GM21619 (cell line): Measurements from ENCODE around the gene SLC10A6.

Experiments
- ATAC-seq: cut with Tn5 transposase; IDR thresholded peaks from one replicate; pipeline ENCODE4 v1.9.1; 2021; ENCODE audit not compliant: unreplicated experiment

SLC10A6 gene

DNA sequence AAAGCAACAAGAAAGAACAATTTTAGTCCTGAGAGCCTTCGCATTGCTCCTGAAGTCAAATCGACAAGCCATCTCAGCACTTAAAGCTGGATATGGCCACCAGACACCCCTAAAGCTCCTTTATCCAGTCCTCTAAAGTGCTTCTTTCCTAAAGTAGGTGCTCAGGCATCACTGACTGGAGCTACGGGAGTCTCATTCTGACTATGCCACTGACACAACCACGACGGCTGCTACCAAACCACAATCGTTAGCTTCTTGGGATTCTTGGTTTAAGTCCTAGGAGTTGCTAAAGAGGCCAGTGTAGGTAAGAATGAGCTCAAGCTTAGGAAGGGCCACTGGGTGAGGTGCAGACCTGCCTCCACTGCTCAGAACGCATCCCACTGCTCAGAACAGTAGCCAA lies 1.0 kb downstream of the SLC10A6 start:
- no peak for ATAC-seq

DNA sequence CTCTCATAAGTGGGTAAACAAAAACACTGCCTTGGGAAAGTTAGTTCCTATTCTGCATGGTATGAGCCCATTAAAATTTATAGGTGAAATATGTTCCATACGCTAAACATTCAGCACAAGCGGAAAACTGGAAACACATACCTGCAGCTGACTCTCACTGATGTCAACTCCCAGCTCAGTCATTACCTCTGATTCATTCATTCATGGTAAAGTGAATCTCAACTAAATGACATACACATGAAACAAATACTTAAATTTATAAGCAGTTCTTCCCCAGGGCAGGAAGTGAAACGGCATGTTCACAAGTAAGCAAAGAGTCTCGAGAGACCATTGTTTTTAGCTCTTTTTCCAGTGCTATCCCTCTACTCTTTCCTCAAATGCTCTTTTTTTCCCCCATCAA lies 1.6 kb downstream of the SLC10A6 start:
- ATAC-seq: no peak

DNA sequence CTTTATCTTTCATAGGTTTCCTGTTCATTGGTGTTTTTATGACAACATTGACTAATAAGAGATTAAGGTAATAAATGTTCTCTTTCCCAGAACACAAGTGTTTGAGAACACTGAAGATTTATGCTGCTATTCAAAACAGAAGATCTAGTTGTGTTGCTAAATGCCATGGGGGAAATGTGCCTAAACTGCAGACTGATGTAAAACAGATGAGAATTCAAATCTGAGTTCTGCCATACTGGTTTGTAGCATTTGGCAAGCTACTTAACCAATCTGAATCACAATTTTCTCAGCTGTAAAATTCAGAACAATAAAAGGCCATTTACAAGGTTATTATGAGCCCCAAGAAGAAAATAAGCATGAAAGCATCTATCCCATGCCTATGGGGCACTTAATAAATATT lies 2.3 kb downstream of the SLC10A6 start:
- no peak for ATAC-seq

DNA sequence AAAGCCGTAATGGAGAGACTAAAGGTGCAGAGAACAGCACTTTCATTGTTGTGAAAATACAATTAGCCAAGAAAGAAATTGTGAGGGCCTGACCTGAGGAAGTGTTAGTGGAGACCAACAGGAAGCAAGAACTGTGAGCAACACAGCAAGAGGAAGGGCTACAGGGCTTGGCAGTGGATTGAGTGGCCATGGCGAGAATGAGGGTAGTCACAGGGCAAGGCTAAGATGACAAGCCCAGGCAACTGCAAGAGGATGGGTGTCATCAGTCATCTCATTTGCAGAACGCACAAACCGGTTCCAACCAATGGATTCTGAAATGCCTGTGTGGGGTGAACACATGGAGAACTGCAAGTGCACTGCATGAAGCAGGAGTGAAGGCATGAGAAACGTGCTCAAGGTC lies 3.6 kb downstream of the SLC10A6 start:
- ATAC-seq: no peak

DNA sequence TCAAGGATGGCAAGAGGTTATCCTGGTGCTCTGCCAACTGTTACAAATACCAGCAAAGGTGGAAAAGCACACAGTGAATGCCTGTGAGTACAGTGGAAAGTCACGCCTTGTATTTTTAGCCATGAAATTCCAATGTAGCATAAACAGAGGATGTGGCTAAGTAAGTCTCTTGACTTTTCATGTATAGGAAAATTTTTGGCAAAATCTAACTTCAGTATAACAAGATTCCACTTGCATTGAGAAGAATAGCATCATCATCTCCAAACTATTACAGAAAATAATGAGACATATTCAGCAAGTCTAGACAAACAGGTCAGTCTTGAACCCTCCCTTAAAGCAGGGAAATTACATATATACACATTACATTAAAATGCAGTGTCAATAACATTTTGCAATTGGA lies 7.9 kb downstream of the SLC10A6 start:
- ATAC-seq: no peak

DNA sequence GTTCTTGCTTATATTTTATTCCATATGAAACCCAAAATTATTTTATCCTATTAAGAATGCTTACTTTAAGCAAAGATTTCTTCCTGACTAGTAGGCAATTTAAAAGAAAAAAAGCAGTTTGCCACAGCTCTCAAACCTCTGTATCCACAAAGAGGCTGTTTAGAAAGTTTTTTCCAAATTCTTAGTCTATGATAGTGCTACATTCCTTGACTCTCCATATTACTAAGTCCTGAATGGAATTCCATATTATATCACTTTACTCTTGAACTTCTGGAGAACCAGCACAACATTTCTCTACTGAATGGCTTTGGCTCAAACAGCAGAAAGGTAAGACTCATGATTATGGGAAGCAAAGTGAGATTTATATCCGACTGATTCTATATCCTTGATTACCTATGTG lies 8.3 kb downstream of the SLC10A6 start:
- no peak for ATAC-seq

DNA sequence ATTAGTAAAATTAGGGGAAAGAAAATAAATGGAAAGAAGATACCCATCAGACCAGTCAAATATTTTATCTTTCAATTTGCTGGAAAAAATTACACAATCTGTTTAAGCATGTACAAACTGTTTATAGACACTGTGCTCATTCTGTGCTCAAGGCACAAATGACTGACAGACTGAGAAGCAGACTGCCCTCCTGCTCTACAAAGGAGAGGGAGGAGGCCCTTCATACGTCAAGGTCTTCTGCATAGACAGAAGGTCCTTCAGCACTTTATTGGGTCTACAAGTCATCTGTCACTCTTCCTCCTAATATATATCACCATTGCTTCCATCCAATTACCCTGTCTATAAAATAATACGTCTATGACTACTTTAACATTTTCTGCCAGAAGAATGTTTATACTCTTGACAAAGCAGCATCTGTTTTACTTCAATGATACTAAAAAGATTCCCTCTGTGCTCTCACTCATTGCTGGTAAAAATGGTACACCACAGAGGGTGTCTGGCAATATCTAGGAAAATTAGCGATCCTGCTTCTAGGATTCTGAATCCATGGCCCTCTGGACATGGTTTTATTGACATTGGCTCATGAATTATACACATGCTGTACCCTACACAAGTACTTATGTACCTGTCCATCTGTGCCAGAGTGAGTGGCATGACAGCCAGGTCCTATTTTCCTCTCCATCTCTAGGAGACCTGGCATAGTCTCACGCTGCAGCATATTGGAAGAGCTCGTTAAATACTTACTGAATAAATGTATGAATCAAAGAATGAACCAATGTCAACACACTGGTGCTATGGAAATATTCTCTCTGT lies 11.3 kb downstream of the SLC10A6 start:
- no peak for ATAC-seq

DNA sequence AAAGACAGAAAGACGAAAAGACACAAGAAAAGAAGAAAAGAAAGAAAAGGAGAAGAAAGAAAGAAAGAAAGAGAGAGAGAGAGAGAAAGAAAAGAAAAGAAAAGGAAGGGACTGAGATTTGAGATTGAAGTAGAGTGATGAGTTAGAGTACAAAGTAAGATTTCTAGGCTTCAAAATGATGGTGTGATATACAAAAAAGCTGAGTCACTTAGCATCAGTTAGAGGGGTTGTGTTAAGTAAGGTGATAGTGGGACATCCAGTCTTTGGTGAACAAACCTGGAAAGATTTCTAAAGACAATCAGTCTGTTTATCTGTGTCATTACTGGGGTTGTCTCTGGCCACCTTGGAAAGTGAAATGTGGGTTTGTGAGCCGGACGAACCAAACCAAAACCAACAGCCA lies 13.5 kb downstream of the SLC10A6 start:
- ATAC-seq: no peak

DNA sequence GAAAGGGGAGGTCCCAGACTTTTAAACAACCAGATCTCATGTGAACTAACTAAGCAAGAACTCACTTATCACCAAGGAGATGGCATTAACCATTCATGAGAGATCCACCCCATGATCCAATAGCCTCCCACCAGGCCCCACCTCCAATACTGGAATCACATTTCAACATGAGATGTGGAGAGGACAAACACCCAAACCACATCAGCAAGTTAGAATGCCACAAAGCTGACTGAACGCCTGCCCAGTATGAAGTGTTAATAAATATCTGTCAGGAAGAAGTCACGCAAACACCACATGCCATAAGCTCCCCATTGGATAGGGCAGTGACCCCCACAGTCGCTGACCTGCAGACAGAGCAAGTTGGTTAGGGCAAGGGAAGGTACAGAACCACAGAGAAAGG lies 14.3 kb downstream of the SLC10A6 start:
- no peak for ATAC-seq

DNA sequence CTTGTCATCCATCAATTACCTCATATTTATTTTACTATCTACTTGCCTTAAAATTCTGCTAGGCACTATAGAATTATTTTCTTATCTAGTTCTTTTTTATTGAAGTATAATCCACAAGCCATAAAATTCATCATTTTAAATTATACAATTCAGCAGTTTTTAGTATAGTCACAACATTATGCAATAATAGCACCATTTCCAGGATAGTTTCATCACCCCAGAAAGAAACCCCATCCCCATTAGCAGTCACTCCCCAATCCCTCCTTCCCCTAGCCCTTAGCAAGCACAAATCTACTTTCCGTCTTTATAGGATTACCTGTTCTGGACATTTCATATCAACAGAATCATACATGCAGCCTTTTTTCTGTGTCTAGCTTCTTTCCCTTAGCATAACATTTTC lies 15.6 kb downstream of the SLC10A6 start:
- no peak for ATAC-seq

DNA sequence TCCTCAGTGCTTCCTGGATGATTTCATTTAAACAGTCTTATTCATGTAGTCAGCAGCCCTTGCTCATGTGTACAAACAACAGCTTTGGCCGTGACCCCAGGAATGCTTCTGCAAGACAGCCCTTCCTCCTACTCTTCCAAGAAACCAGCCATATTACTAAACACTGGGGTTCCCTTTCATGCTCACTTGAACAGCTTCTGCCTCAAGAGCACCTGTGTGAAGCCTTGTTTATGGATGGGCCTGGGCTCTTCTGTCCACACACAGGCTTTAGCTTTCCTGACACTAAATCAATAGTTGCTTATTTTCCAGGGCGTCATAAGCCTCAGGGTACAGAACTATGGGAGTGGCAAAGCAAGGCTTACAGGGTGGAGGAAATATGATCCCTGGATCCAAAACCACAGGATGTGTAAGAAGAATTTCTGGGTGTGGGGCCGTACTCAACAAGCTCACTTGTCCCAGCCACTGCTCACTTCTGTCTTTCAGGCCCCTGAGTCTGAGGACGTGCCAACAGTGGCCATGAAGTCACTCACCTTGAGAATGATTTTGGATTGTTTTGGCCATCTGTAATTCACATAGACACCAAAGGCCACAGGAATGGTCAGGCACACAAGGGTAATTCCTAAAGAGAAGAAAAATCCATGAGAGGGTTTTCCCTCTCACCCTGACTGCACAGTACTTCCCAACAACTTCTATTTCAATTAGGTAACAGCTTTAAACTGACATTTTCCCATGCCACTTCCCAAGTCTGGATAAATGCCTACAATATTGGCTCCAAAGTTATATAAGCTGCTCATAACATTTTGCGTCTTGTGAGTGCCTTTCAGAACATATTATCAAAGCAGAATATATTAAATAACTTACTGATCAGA lies 17.7 kb downstream of the SLC10A6 start:
- ATAC-seq: no peak

DNA sequence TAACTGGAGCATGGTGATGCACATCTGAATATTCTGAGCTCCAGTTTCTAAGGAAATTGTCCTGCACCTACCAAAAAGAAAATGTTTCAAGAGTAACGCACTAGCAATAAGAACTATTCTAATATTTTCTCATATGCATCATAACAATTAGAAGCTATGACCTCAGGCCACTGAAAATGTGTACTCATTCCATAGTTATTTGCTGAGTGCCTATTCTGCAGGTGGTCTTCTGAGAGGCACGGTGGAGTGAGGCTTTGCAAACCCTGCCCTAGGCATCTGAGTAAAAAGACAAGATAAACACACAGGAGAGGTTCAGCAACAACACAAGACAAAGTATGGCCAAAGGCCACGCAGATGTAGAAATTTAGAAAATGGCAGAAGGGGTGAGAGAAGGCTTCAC lies 23.7 kb downstream of the SLC10A6 start:
- no peak for ATAC-seq

DNA sequence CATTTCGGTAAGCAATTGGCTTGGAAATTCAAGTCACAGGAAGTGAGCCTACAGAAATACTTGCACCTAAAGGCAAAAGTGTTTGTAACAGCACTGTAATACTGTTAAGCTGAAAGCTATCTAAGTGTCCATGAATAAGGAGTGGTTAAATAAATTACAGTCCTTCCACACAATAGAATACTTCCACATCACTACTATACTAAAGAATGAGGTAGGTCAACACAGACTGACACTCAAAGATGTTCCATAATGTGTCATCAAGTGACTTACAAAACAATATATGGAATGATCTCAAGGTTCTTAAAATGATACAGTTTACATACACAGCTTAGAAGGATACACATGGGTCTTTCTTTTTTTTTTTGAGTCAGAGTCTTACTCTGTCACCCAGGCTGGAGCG lies 27.0 kb downstream of the SLC10A6 start:
- ATAC-seq: no peak

DNA sequence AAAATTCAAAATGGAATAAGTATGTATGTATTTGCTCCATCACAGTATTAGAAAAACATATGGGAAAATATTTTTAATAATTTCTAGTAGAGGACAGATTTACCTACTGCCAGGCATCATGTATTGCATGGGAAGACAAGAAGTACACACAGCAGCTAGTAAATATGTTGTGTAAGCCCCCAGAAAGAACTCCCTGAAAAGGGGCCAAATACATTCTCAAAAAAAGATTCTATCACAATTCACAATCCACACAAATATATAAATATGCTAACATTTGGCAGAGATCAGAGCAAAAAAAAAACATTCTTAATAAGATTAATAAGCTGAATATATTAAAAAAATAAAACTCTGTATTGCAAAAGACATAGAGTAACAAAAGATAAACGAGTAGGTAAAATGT lies 28.0 kb downstream of the SLC10A6 start:
- no peak for ATAC-seq

DNA sequence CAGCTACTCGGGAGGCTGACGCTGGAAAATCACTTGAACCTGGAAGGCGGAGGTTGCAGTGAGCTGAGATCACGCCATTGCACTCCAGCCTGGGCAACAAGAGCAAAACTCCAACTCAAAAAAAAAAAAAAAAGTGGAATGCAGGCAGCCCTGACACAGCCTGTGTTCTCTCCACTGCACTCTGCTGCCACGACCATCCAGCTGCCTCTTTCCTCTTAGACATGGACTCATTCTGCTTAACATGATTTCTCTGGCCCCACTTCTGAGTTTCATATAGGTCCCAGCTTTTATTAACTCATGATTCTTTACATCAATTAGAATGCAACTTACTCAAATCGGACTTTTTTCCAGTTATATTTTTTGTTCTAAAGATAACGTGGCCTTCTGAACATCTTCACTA lies 29.6 kb downstream of the SLC10A6 start:
- no peak for ATAC-seq

DNA sequence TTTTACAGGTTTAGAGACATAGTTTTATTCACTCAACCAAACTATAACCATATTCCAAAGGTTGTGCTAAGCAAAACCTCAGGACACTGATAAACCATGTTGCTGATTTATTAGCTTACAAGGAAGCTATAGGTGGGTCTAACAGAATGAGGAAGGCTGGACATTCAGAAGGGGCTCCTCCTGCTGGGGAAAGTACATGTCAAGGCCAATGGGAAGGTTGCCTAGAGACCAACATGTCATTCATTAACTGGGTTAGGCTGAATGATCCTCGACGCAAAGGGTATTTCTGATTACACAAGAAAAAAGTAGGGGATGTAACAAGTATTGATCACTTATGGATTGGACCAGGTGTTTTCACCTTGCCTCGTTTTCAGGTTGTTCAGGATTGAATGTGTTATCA lies 30.3 kb downstream of the SLC10A6 start:
- ATAC-seq: no peak

DNA sequence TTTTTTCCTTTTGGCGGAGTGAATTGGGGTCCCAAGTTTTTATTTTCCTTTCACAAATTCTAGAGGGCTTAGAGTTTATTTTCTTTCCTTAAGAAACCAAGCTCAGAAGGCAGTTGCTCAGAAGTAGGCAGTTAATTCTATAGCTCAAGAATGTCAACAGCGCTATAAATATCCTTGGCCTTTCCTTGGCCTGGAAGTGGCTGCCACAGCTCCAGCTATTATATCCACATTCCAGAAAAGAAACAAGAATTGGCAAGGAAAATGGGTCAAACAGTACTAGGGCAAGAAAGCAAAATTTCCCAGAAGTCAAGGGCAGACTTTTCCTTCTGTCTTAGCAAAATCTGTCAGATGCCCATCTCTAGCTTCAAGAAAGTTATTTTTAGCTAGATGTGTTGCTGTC lies 31.0 kb downstream of the SLC10A6 start:
- ATAC-seq: no peak

DNA sequence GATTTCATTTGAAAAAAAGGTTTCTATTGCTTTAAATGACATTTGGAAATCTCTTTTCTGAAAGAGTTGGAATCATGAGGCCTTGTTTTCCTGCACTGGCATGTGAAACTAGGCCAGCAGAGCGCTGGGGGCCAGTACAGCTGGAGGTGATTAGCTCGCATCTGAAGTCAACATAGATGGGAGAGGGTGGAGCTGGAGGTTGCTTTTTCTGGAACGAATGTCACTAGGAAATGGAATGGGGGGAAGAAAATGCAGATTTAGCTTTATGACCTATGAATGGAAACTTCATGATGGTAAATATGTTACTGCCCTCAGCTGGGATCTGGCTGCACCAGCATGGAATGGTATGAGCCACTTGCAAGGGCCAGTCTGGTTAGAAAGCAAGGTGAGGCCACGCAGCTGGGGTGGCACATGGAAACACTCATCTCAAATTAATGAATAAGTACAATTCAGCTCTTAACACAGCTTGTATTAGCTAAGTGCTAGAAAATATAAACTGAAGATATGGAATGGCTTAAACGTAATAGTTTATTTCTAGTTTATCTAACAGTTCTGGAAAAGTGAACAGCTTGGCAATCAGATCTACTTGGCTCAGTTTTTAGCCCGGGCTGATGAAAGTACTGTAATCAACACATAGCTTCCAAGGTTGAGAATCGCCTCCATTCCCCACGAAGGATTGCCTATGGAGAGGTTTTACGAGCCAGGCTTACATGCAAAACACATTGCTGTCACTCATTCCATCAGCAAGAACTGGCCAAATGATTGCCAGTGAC lies 32.5 kb downstream of the SLC10A6 start:
- no peak for ATAC-seq

DNA sequence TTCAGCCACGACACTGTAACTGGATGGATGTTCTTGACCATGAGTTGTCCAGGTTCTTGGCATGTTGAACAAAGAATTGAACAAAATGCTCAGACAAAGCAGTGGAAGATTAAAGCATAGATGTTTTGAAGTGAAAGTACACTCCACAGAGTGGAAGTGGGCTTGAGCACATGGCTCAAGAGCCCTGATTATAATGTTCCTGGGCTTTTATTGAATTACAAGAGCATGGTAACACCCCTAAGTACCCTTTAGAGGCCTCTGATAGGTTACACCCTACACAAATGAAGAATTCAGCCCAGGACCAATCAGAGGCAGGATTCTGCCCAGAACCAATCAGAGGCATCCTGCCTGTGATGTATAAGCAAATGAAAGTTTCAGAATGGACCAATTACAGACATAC lies 33.5 kb downstream of the SLC10A6 start:
- ATAC-seq: no peak

DNA sequence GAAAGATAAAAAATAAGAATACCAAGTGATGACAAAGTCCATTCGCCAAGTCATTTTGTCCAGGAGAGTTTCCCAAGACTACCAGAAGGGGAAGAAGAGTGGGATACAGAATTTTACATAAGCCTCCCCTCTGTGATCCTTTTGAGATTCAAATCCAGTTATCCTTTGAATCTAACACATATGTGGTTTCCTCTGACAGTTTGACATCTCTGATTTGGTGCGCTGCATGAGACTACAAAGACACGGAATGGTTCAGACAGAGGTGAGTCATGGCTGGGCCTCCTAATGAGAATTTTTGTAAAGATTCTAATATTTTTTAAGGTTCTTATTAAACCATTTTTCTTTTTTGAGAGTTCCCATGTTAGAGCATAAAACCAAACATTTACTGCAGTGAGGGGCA lies 38.3 kb downstream of the SLC10A6 start:
- ATAC-seq: no peak

DNA sequence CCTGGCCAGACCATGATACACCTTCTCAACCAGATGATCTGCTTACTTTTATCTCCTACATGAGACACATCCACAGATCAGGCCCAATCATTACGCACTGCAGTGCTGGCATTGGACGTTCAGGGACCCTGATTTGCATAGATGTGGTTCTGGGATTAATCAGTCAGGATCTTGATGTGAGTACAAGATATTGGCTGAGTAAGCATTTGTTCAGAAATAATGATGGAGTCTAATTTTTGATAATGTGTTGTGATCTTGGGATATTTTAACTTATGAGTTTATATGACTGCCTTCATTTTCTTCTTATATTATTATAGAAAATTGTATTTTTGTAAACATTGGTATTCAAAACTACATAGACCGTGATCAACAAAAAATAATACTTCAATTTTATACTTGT lies 39.4 kb downstream of the SLC10A6 start:
- no peak for ATAC-seq

DNA sequence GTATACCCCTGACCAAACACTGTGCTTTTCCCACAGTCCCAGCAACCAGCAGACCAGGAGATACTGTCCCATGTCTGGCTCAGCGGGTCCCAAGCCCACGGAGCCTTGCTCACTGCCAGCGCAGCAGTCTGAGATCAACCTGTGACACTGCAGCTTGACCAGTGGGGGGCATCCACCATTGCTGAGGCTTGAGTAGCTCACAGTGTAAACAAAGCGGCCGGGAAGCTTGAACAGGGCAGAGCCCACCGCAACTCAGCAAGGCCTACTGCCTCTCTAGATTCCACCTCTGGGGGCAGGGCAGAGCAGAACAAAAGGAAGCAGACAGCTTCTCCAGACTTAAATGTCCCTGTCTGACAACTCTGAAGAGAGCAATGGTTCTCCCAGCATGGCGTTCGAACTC lies 58.1 kb downstream of the SLC10A6 start:
- no peak for ATAC-seq
